Stimulated activated CD4-positive, alpha-beta T cell treated with anti-CD3 and anti-CD28 coated beads, Interleukin-1b, Interleukin-23, amount 100 ng/mL, for 4 hours (primary cell): ENCODE measurements around the gene AGAP4.
"Not testable (repeated sequence)": the region's sequence is repeated elsewhere in the genome, so short reads cannot be mapped to it uniquely, and the experiment has no call there.

Experiments
- DNase-seq, 2 donors: peaks; one replicate each; pipeline ENCODE4 v3.0.0-alpha.2; 2020; ENCODE audit warnings: low read depth in 2 of 2

The AGAP4 gene

GRCh38 chr10:45790694-45791426, 56.4 kb downstream of the AGAP4 start:
- not testable (repeated sequence) for DNase-seq

DNA sequence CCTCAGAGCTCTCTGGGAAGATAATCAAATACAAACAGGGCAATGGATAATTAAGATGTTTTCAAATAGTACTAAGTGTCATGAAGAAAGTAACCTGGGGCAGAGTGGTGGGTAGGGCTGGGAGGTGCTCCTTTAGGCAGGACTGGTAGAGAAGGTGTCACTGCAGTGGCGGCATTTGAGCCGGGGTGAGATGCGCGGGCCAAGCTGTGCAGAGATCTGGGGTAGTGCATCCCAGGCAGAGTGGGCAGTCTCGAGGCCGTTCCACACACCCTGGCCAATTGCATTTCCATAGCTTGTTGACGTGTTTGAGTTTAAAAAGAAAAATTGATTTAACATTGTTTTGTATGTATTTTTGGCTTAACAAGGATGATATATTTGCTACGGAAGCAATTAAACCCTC, 57.3 kb downstream of the AGAP4 start:
- not testable (repeated sequence) for DNase-seq

GRCh38 chr10:45787212-45787741, 60.0 kb downstream of the AGAP4 start:
- DNase-seq, result not testable (repeated sequence)

DNA sequence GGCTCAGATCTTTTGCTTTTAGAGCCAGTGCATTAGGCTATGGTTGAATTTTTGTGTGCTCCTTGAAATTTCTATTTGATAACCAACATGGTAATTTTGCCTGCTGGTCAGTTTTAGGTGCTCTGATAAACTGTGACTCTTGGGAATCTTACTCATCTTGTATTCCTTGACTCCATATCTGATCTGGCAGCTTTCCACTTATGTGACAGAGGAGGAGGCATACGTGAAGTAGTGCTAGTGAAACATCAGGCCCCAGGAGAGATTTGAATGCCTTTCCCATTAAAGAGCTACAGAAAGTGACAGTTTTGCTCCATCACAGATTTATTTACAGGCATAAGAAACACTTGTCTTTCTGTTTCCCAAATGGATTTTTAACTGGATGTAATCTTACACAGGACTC, 61.1 kb downstream of the AGAP4 start:
- not testable (repeated sequence) for DNase-seq
